NCI-H748 treated with DMSO at 0.1 percent for 48 hours (cell line): ENCODE measurements around the gene CHMP6.

ENCODE experiments used
- DNase-seq: peaks from one replicate; lab custom pipeline; 2025; lab: John Stamatoyannopoulos, UW

The CHMP6 gene

DNA sequence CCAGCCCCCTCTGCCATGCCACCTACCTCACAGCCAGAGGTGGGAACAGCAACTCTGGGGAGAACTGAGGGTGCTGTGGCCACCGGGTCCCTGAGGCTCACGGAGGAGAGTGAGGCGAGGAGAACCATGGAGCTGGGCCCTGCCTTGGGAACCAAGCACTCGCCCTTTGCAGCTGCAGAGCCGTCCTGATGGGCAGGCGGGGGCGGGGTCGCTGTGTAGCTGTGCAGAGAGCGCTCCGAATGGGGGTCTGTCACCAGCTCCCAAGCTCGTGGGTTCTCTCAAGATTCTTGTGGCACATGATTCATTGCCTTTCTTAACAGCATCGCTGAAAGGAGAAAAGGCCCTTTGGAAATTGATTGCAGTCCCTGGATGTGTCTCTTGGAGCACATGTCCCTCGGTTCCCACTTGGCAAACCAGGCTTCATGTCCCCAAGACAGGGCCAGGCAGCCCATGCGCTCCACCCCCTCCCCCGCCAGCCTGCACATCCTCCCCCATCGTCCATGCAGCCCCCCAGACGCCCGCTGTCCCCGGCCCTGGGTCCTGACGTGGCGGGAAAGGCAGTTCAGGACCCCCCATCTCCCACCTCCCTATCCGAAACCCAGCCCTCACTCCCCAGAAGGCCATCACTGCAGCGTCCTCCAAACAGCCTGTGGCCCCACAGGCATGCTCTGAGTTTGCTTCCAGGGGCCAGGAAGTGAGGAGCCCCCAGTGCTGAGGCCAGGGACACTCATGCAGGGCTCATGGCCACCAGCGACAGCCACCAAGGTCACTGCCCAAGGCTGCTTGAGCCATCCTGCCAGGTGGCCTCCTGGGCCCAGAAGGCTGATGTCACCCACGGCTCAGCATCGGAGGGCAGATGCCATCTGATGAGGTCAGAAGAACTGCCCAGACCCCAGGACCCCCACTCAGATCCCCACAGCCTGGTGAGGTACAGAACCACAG, 20.6 kb upstream of the CHMP6 start:
- DNase-seq = no peak

DNA sequence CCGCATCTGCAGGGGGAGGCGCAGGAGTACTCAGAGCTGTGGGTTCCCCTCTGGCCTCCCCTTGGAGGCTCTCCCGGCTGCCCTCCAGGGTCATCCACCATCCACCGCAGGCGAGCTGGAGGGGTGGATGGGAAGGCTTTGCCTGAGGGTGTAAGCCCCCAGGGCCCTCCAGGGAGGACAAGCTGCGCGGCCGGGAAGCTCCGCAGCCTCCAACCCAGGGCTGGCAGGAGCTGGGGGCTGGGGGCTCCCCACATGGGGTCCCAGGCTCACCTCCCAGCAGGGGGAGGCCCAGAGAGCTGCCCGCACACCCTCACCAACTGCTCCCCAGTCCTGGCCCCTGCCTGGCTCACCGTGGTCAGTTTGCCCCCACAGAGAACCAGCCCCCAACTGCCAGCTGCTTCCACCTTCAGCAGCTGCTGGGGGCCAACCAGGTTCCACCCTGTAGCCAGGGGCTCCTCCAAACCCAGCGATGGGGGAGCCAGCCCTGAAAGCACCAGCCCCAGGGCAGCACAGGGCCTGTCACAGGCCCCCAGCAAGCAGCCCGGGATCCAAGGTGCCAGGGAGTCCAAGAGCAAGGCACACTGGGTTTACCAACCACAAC, 19.8 kb upstream of the CHMP6 start:
- DNase-seq = no peak

DNA sequence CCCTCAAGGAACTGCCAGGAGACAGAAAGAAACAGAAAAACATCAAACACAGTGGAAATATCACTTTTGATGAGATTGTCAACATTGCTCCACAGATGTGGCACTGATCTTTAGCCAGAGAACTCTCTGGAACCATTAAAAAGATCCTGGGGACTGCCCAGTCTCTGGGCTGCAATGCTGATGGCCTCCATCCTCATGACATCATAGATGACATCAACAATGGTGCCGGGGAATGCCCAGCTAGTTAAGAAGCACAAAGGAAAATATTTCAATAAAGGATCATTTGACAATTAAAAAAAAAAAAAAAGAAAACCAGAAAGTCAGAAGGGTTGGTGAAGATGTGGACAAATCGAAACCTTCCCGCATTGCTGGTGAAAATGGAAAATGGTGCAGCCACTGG, 14.9 kb upstream of the CHMP6 start:
- no peak for DNase-seq

DNA sequence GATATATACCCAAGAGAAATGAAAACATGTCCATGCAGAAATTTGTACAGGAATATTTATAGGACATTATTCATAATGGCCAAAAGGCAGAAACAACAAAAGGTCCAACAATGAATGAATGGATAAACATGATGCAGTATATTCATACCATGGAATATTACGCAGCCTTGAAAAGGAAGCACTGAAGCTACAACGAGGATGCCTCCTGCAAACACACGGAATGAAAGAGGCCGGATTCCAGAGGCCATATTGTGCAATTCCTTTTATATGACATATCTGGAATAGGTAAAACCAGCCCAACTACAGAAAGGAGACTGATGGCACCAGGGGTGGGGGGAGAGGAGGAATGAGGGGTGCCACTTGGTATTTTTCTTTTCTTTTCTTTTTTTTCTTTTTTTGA, 14.5 kb upstream of the CHMP6 start:
- no peak for DNase-seq

DNA sequence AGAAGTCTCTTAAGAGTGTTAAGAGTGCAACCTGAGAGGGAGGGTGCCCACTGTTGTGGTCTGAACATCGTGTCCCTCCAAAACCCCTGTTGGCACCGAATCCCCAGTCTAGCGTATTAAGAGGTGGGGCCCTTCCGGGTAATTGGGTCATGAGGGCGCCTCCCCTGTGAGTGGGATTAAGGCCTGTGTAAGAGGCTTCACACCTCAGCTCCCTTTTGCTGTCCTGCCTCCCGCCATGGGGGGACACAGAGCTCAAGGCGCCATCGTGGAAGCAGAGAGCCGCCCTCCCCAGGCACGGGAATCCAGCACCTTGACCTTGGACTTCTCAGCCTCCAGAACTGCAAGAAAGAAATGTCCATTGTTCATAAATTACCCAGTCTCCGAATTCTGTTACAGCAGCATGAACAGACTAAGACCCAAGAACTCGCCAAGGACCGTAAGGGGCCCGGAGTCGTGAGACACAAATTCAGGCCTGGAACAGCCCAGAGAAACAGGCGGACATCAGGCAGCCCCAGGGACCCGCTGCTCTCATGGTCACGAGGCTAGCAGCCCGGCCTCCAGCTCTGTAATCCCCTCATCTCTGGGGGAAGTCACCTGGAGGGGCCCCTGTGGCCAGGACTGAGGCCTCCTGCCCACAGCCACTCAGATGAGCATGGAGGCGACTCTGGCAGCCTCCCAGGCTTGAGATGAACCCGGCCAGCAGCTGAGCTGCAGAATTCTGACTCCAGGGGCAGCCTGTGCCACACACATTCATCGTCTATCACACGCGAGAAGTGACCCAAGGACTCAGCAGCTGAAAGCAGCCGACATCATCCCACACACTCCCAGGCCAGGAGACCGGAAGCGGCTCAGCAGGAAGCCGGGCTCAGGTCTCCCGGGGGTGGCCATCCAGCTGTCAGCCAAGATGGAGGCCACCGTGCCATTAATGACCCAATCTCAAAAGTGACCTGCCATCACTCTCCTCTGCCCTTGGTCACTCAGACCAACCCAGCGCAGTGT, 12.8 kb upstream of the CHMP6 start:
- DNase-seq = no peak

DNA sequence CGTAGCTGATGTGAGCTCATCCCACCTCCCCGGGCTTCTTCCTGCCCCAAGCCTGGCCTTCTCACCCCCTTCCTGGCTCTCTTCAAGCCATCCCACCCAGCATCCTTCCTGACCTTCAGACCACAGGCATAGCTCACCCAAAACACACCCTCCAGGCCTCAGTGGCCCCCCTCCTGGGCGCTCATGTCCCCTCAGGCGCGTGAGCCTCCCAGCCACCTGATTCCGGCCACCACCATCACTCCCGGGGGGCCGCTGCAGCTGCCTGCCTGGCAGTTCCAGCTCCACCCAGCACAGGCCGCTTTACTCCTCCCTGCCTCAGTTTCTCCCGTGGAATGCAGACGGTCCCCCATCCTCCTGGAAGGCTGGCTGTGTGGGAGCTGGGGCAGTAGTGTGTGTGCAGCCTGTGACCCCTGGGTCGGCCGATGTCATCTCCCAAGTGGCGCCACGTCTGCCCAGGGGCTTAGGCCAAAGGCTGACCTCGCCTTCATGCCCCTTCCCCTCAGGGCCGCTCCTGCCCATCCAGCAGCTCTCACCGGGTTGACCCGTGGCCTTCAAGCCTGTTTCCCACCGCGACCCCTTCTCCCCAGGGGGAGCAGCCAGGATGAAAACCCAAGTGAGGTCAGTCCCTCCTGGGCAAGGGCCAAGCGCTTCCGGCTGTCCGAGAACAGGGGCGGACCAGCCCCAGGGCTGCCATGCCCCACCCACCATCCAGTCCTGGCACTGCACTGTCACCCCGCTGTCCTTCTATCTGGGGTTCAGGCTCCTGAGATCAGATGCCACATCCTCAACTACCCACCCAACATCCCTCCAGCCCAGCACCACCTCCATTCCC, 11.9 kb upstream of the CHMP6 start:
- no peak for DNase-seq

DNA sequence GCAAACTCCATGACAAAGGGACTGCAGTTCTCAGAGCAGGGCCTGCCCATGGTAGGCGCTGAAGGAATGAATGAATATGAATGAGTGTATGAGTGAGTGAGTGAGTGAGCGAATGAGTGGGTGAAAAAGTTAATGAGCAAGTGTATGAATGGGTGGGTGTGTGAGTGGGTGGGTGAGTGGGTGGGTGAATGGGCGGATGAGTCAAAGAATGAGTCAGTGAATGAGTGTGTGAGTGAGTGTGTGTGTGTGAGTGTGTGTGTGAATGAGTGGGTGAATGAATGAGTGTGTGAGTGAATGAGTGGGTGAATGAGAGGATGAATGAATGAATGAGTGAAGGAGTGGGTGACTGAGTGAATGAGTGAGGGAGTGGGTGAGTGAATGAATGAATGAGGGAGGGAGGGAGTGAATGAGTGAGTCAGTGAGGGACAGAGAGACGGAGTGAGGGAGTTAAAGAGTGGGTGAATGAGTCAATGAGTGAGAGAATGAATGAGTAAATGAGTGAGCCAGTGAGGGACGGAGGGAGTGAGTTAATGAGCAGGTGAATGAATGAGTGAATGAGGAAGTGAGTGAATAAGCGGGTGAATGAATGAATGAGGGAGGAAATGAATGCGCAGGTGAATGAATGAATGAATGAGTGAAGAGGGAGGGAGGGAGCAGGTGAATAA, 11.1 kb upstream of the CHMP6 start:
- DNase-seq = no peak

DNA sequence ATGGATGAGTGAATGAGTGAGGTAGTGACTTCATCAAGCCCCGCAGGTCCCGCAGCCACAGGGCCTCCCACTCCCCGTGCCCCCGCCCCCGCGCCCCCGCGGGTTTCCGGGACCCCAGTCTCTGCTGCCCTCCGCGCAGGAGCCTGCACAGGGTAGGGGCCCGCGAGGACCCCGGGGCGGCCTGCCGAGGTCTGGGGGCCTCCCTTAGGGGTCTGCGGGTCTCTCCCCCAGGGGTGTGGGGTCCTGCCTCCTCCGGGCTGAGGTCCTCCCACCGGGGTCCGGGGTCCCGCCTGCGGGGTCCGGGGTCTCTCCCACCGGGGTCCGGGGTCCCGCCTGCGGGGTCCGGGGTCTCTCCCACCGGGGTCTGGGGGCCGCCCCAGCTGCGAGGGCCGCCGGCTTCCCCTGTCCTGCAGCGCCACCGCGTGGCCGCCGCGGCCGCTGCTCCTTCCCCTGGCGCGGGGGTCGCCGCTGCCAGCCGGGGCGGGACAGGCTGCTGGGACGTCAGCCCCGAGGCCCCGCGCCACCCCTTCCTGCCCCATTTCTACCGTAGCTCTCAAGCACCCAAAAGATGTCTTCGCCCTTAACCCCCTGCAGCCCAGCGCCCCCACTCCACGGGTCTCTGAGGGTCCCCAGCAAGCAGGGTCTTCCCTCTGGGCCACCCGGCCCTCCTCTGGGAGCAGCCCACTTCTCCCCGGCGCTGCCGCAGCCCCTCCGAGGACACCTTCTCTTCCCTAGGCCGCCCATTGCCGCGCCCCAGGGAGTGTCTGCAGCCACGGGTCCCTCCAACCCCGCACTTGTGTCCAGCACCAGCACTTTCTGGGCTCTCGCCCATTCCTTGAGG, 10.4 kb upstream of the CHMP6 start:
- no peak for DNase-seq

DNA sequence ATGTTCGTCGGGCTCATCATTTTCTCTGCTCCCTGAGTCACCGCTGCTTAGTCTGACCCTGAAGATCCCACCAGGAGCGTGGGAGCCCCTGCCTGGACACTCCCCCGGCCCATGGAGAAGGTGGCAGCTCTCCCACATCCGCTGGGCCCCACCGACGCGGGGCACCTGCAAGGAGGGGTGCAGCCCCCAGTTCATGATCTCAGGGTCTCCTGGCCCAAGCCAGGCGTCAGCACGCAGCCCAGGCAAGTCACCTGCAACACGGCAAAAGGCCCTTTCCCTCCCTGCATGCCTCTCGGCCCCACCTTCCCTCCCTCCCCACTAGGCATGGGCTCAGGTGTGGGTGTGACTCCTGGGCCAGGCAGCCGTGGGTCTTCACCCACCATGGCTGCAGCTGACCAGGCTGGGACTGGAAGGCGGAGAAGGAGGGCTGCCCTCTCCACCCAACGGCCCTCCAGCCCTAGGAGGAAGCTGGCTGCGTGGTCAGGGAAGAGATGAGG, 9.7 kb upstream of the CHMP6 start:
- DNase-seq = no peak

DNA sequence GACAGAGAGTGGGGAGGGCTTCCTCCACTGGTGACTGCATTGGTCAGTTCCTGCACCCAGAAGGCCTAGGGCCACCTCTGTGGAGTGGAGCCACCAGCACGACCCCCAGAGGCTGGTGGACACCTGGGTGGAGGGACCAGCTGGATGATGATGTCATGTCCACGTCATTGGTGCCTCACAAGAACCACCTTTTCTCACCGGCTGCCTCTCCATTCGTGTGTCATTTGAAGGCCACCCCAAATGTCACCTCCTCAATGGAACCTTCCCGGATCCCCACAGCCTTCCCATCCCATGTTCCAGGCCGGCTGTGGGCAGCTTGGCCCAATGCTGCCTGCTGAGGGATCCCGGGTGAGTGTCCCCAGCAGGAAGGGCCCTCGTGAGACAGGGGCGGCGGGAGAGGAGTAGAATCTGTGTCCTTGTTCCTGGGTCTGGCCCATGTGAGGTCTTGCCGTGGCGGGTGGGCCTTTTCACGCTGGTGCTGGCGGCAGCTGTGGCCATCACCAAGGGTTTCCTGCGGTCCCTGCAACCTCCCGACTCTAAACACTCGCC, 9.1 kb upstream of the CHMP6 start:
- DNase-seq = no peak

DNA sequence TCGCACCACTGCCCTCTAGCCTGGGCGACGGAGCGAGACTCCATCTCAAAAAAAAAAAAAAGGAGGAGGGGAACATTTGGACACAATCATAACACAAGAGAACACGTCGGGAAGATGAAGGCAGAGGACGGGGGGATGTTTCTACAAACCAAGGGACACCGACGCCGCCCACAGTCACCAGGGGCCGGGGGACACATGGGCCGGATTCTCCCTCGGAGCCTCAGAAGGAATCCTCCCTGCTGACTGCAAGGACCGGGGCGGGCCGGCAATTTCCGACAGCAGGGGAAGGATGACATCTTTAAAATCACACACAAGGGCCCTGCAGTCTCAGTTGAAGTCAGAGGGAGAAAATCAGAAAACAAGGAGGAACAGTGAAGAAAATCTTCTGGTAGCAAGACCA, 8.1 kb upstream of the CHMP6 start:
- DNase-seq = no peak

DNA sequence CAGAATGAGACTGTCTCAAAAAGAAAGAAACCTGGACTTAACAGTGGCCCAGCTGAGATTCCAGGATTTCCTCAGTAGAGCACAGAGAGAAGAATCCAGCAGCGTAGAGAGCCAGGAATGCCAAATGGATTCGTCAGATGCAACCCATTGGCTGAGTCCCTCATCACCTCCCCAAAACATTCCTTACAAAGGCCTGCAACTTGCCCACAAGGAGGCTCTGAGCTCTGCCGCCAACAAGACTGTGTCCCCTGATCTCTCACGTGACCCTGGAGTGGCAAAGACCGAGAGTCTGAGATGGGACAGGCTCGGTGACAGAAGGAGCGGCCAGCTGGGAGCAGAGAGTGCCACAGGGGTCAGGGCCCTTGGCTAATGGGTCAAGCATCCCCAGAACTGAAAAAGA, 6.9 kb upstream of the CHMP6 start:
- no peak for DNase-seq

DNA sequence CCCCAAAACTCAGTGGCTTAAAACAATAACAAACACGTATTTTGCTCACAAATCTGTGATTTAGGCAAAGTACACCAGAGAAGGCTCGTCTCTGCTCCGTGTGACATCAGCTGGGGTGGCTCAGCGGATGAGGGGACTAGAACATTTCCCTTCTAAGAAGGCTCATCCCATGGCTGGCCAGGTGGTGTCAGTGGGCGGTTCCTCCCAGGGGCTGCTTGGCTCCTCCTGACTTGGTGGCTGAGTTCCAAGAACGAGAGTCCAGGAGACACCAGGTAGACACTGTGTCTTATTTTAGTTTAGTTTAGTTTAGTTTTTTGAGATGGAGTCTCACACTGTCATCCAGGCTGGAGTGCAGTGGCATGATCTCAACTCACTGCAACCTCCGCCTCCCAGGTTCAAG, 5.6 kb upstream of the CHMP6 start:
- DNase-seq = no peak

DNA sequence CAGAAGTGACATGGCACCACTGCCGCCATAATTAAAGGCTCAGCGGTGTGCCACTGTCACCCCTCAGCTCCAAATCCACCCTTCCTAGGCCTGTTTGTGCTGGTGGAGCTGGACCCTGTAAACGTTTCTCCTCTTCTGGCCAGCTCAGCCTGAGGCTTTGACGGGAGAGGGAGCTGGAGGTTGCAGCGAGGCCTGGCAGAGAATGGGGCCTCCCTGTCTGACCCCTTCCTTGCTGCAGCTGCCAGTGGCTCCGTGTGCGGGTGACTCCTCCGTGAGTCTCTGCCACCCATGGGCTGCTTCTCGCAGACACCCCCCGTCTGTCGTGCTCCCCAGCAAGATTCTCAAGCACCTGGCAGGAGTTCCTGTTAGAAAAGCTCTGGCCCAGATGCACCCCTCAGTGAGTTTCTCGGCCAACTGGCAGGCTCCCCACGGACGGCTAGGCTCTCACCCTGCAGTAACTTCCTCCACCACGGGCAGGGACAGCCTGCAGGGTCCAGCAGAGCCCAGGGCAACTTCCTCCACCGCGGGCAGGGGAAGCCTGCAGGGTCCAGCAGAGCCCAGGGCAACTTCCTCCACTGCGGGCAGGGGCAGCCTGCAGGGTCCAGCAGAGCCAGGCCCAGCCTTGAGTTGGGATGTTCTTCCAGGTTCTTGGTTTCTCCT, 4.7 kb upstream of the CHMP6 start:
- DNase-seq = no peak

DNA sequence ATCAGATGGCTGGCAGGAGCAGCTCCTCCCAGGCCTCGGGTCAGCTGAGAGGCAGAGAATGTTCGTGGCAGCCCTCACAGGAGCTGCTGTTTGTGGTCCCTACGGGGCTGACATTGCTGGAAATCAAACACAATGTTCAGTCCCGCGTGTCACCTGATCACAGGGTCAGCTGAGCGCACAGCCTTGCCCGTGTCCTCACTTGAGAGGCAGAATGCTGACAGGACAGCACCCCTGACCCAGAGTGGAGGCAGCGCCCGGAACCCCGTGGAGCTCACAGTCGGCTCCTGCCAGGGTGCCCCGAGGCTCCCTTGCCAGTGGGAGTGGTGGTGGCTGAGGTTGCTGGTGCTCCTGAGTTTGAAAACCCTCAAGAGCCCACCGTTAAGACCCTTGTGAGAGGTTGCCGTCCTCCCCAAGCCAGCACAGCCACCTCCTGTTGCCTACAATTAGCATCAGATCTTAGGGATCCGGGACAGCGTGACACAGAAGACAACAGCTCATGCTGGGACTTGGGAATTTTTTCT, 3.6 kb upstream of the CHMP6 start:
- DNase-seq = no peak

DNA sequence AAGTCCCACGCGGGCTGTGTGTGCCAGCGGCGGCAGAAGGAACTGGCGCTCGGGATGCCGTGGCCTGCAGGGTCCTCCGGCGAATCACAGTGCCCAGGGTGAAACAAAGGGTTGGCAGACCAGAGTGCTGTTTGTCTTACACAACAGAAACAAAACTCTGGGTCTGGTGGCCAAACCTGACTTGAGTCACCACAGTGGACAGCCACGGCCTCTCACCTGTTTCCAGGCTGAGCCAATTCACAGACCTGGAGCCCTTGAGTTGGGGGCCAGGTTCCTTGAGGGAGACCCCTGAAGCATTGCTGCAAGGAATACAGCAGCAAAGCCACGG, 2.1 kb upstream of the CHMP6 start:
- no peak for DNase-seq

DNA sequence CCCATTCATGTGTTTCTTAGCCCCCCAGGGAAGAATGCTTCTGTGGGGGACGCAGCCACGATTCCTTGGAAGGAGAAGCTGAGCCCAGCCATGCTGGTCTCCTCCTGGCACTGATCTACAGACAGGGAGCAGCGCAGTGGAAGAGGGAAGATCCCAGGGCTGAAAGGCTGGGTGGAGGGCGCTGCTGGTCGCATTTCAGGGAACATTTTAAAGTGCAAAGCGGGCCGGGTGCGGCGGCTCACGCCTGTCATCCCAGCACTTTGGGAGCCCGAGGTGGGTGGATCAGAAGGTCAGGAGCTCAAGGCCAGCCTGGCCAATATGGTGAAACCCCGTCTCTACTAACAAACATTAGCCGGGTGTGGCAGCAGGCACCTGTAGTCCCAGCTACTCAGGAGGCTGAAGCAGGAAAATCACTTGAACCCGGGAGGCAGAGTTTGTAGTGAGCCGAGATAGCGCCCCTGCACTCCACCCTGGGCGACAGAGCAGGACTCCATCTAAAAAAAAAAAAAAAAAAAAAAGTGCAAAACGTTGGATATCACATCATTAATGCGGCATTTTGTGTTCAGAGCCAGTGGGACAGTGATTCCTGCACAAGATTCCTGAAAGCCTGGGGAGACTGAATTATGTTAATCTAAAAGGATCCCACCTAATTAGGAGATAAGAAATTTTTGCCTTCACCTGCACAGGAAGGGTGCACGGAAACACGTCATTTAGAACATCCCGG, 558 bp upstream of the CHMP6 start:
- DNase-seq = no peak
